ENCODE results near the gene TBCB.

GRCh38 chr19:36152019-36152351 lies 36.7 kb downstream of the TBCB start:
- TF ChIP-seq CTCF (IDR thresholded peaks at IDR 0.05; ENCODE audit: extremely low read depth in 1 of 2, insufficient read depth in 1 of 2, low read depth in 1 of 2, low read length in 2 of 2), result no peak
- TF ChIP-seq POLR2AphosphoS5 (IDR thresholded peaks at IDR 0.05; ENCODE audit: insufficient read depth, low read depth, low read length), result no peak
- no peak for TF ChIP-seq MAX (IDR thresholded peaks at IDR 0.05; ENCODE audit: insufficient read depth, insufficient read length)
- no peak for TF ChIP-seq EZH2 (IDR thresholded peaks at IDR 0.05; ENCODE audit: borderline replicate concordance, low read depth, low read length, severe bottlenecking)
- TF ChIP-seq GATA2 (IDR thresholded peaks at IDR 0.05; ENCODE audit: insufficient read depth, insufficient read length, low read depth, low read length), result no peak
- TF ChIP-seq MYC (IDR thresholded peaks at IDR 0.05; ENCODE audit: low read depth, low read length), result no peak
- TF ChIP-seq POLR2A (IDR thresholded peaks at IDR 0.05; ENCODE audit: low read depth, low read length), result no peak
- TF ChIP-seq FOS (IDR thresholded peaks at IDR 0.05; ENCODE audit: borderline replicate concordance, insufficient read depth, low read length), result no peak

All from endothelial cell of umbilical vein (primary cell).